GM23248 (cell line): ENCODE measurements around the gene TBC1D1. TPM values are rescaled to one million over a fixed set of nuclear protein-coding genes. Genes with fewer than 3 reads are reported as not detected.

Experiments
- DNase-seq: peaks from one replicate; pipeline ENCODE4 v3.0.0-alpha.2; 2015
- H2AFZ ChIP-seq: fragments of 200-600 bp; sonication (generic); 2 replicates; pipeline ENCODE4 v1.6.1; 2016; ENCODE audit warnings: antibody characterized with exemption
- H3F3A ChIP-seq: fragments of 200-600 bp; sonication (generic); 2 replicates; pipeline ENCODE4 v1.6.1; 2016; ENCODE audit warnings: mild to moderate bottlenecking, antibody characterized with exemption, mixed run types; ENCODE audit not compliant: insufficient read depth
- H3K27ac ChIP-seq: fragments of 200-600 bp; sonication (generic); 2 replicates; pipeline ENCODE4 v1.5.1; 2016; ENCODE audit warnings: mild to moderate bottlenecking
- H3K27me3 ChIP-seq: fragments of 200-600 bp; sonication (generic); replicated peaks from 2 replicates; pipeline ENCODE4 v1.6.1; 2016; ENCODE audit warnings: mild to moderate bottlenecking; ENCODE audit not compliant: insufficient read depth
- H3K36me3 ChIP-seq: fragments of 200-600 bp; sonication (generic); 2 replicates; pipeline ENCODE4 v1.6.1; 2016; ENCODE audit warnings: low read depth, mild to moderate bottlenecking
- H3K4me1 ChIP-seq: fragments of 200-600 bp; sonication (generic); 2 replicates; pipeline ENCODE4 v1.6.1; 2016; ENCODE audit warnings: mild to moderate bottlenecking; ENCODE audit not compliant: insufficient read depth
- H3K4me2 ChIP-seq: fragments of 200-600 bp; sonication (generic); one replicate; pipeline ENCODE4 v1.6.1; 2016; ENCODE audit warnings: mild to moderate bottlenecking; ENCODE audit not compliant: unreplicated experiment
- H3K4me3 ChIP-seq: fragments of 200-600 bp; sonication (generic); 2 replicates; pipeline ENCODE4 v1.5.1; 2016; ENCODE audit warnings: mild to moderate bottlenecking
- H3K79me2 ChIP-seq: fragments of 200-600 bp; sonication (generic); 2 replicates; pipeline ENCODE4 v1.6.1; 2016; ENCODE audit warnings: mild to moderate bottlenecking; ENCODE audit not compliant: insufficient read depth
- H3K9ac ChIP-seq: fragments of 200-600 bp; sonication (generic); 2 replicates; pipeline ENCODE4 v1.6.1; 2016; ENCODE audit warnings: mild to moderate bottlenecking
- H3K9me2 ChIP-seq: fragments of 200-600 bp; sonication (generic); 2 replicates; pipeline ENCODE4 v1.6.1; 2016; ENCODE audit warnings: mixed run types, mild to moderate bottlenecking, moderate library complexity; ENCODE audit not compliant: insufficient read depth
- H3K9me3 ChIP-seq: fragments of 200-600 bp; sonication (generic); one replicate; pipeline ENCODE4 v1.6.1; 2017; ENCODE audit warnings: low read depth
- H4K20me1 ChIP-seq: fragments of 200-600 bp; sonication (generic); 2 replicates; pipeline ENCODE4 v1.6.0; 2016; ENCODE audit not compliant: insufficient read depth
- EZH2 ChIP-seq: fragments of 200-600 bp; sonication (generic); IDR thresholded peaks from 2 replicates; pipeline ENCODE4 v1.6.1; 2018; ENCODE audit warnings: antibody characterized with exemption, mild to moderate bottlenecking; ENCODE audit not compliant: insufficient read depth, poor library complexity, severe bottlenecking
- EZH2phosphoT487 ChIP-seq: fragments of 200-600 bp; sonication (generic); IDR thresholded peaks from 2 replicates; pipeline ENCODE4 v1.6.1; 2018; ENCODE audit warnings: antibody characterized with exemption, moderate library complexity, mild to moderate bottlenecking, low read depth; ENCODE audit not compliant: insufficient read depth
- WGBS, 2 experiments: methylation state at CpG; one replicate each; pipeline ENCODE4 v1.1.6; 2015 to 2017; ENCODE audit warnings: low lambda C conversion rate in 2 of 2, low coverage in 1 of 2; ENCODE audit errors: missing lambda C conversion rate in 2 of 2; 5-methylcytosine and 5-hydroxymethylcytosine counted together
- in situ Hi-C: fragments of 300-500 bp; cut with MboI; formaldehyde crosslinking; loops from 2 replicates; pipeline ENCODE4 v1.15.0; 2020
- polyA plus RNA-seq: library from polyadenylated mRNA; unstranded; fragments of >200 nt; fragmentation: Nextera tagmentation; extraction: Ambion mirVana; gene quantifications from 2 replicates; pipeline ENCODE4 v1.2.1, GENCODE V29; 2016
- total RNA-seq: library from RNA; depleted of rRNA; stranded (reverse); fragments of >200 nt; shearing (Covaris generic); gene quantifications from 2 replicates; pipeline ENCODE4 v1.2.3, GENCODE V29; 2014

Gene TBC1D1
- total and polyA plus RNA-seq, 2 experiments from 2014 or later = 12.4 to 34.6 TPM

- Histone ChIP-seq H3K27me3 (no peaks in the 10 kb centered on the region), H3K27ac (no peak overlapping the region), H3K4me1 (peaks cover 18% of the 10 kb centered on the region), H2AFZ (no peak overlapping the region), H3K9ac (no peak overlapping the region), H3K79me2 (no peaks in the 10 kb centered on the region), H3F3A (peaks cover 21% of the 10 kb centered on the region), H3K36me3 (no peaks in the 10 kb centered on the region), H3K9me2 (no peaks in the 10 kb centered on the region), H3K4me3 (no peak overlapping the region), H3K9me3 (no peaks in the 10 kb centered on the region), H3K4me2 (no peak overlapping the region), H4K20me1 (no peaks in the 10 kb centered on the region)
- in situ Hi-C loops = no loop called here
- TF ChIP-seq EZH2 (no peak), EZH2phosphoT487 (no peak)
- no peak for DNase-seq
- WGBS, 2 experiments = 98 to 100% methylated on average over 4 of the region's 4 CpGs
Observed at GRCh38 chr4:38120772-38121171, 229.9 kb downstream of the TBC1D1 start.

GRCh38 chr4:38122060-38122459 is 231.2 kb downstream of the TBC1D1 start:
- WGBS, 2 experiments = 95 to 98% methylated on average over 6 of the region's 6 CpGs
- no peaks in the 10 kb centered on the region for H3K79me2 ChIP-seq
- H3K36me3 ChIP-seq = no peaks in the 10 kb centered on the region
- no peak overlapping the region for H3K4me2 ChIP-seq
- no peaks in the 10 kb centered on the region for H3K9me3 ChIP-seq
- DNase-seq = no peak
- no peak for TF ChIP-seq EZH2
- no peak for TF ChIP-seq EZH2phosphoT487
- in situ Hi-C loops = no loop called here
- H3K27me3 ChIP-seq = no peaks in the 10 kb centered on the region
- no peak overlapping the region for H2AFZ ChIP-seq
- H3K9me2 ChIP-seq = no peaks in the 10 kb centered on the region
- no peak overlapping the region for H3K9ac ChIP-seq
- H3F3A ChIP-seq = peaks cover 21% of the 10 kb centered on the region
- peaks cover 18% of the 10 kb centered on the region for H3K4me1 ChIP-seq
- no peaks in the 10 kb centered on the region for H4K20me1 ChIP-seq
- no peak overlapping the region for H3K27ac ChIP-seq
- no peak overlapping the region for H3K4me3 ChIP-seq

GRCh38 chr4:38123555-38123954 is 232.7 kb downstream of the TBC1D1 start:
- Histone ChIP-seq H3K9me3 (no peaks in the 10 kb centered on the region), H3K79me2 (no peaks in the 10 kb centered on the region), H3K4me3 (no peak overlapping the region), H4K20me1 (no peaks in the 10 kb centered on the region), H3K4me2 (no peak overlapping the region), H3K4me1 (peaks cover 22% of the 10 kb centered on the region), H3K9me2 (no peaks in the 10 kb centered on the region), H3K27me3 (no peaks in the 10 kb centered on the region), H2AFZ (no peak overlapping the region), H3K9ac (no peak overlapping the region), H3K27ac (no peak overlapping the region), H3K36me3 (no peaks in the 10 kb centered on the region), H3F3A (peaks cover 21% of the 10 kb centered on the region)
- WGBS, 2 experiments = 85 to 86% methylated on average over 5 of the region's 5 CpGs
- in situ Hi-C loops = no loop called here
- no peak for DNase-seq
- TF ChIP-seq EZH2phosphoT487 (no peak), EZH2 (no peak)

DNA sequence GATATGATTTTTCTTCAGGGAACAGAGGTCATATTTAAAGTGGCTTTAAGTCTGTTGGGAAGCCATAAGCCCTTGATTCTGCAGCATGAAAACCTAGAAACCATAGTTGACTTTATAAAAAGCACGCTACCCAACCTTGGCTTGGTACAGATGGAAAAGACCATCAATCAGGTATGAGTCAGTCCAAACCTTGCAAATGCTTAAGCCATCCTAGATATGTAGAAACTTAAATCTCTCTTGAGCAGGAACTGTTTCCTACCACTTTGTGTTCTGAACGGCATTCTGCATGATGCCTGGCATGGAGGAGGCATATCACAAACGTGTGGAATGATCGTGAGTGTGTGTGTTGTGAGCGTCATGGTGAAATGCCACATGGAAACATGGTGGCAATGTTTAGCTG is 234.1 kb downstream of the TBC1D1 start:
- WGBS, 2 experiments = 90 to 94% methylated on average over 5 of the region's 5 CpGs
- Histone ChIP-seq H3K27me3 (no peaks in the 10 kb centered on the region), H3K9ac (no peak overlapping the region), H3K36me3 (no peaks in the 10 kb centered on the region), H3K9me3 (no peaks in the 10 kb centered on the region), H3F3A (peaks cover 8% of the 10 kb centered on the region), H3K27ac (no peak overlapping the region), H3K4me1 (peaks cover 20% of the 10 kb centered on the region), H3K79me2 (no peaks in the 10 kb centered on the region), H3K9me2 (no peaks in the 10 kb centered on the region), H4K20me1 (no peaks in the 10 kb centered on the region), H3K4me3 (no peak overlapping the region), H2AFZ (no peak overlapping the region), H3K4me2 (no peak overlapping the region)
- in situ Hi-C loops = no loop called here
- TF ChIP-seq EZH2 = no peak
- no peak for TF ChIP-seq EZH2phosphoT487
- no peak for DNase-seq

GRCh38 chr4:38125816-38126215 is 234.9 kb downstream of the TBC1D1 start:
- H3K36me3 ChIP-seq = no peaks in the 10 kb centered on the region
- no peaks in the 10 kb centered on the region for H4K20me1 ChIP-seq
- DNase-seq = peak; percentile 45
- H3K79me2 ChIP-seq = no peaks in the 10 kb centered on the region
- no peak overlapping the region for H3K4me2 ChIP-seq
- peaks cover 2% of the 10 kb centered on the region for H3F3A ChIP-seq
- no peak overlapping the region for H2AFZ ChIP-seq
- H3K4me3 ChIP-seq = no peak overlapping the region
- H3K9ac ChIP-seq = no peak overlapping the region
- H3K27me3 ChIP-seq = no peaks in the 10 kb centered on the region
- peaks cover 12% of the 10 kb centered on the region for H3K4me1 ChIP-seq
- no peaks in the 10 kb centered on the region for H3K9me2 ChIP-seq
- no peak overlapping the region for H3K27ac ChIP-seq
- no peaks in the 10 kb centered on the region for H3K9me3 ChIP-seq
- TF ChIP-seq EZH2phosphoT487 (no peak), EZH2 (no peak)
- 29 to 31% methylated on average over 2 of the region's 2 CpGs for WGBS, 2 experiments
- in situ Hi-C loops = no loop called here
